PC-9 (cell line): ENCODE results near the gene IGF2R.

Experiments
- EZH2 ChIP-seq: fragments of 200-600 bp; sonication (generic); IDR thresholded peaks from 2 replicates; pipeline ENCODE4 v1.8.0; 2017; ENCODE audit warnings: antibody characterized with exemption, low read depth
- TF ChIP-seq, protein P1 (sequence below): fragments of 200-600 bp; sonication (generic); conservative IDR thresholded peaks from 2 replicates; pipeline ENCODE4 v1.6.1; 2017; ENCODE audit warnings: mixed run types, antibody characterized with exemption, mild to moderate bottlenecking, moderate library complexity

DNA sequence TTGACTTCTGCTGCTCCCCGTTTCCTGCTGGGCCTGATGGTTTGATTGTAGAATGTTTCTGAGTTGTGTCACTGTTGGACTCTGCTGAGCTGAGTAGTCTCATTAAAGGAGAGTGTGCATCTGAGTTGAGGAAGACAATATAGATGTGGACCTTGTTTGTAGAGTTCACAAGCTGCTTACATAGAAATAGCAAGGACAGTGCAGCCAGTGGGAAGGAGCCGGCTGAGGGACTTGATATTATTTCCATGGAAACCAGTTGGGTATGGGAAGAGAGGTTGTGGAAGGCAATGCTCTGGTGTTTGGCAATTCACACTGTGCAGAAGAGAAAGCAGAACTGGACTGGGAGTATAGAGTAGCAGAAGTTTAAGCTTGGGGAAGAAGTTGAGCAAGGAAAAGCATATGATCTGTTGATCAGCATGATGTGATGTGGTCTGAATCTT lies 14.8 kb downstream of the IGF2R start:
- TF ChIP-seq, protein P1, sequence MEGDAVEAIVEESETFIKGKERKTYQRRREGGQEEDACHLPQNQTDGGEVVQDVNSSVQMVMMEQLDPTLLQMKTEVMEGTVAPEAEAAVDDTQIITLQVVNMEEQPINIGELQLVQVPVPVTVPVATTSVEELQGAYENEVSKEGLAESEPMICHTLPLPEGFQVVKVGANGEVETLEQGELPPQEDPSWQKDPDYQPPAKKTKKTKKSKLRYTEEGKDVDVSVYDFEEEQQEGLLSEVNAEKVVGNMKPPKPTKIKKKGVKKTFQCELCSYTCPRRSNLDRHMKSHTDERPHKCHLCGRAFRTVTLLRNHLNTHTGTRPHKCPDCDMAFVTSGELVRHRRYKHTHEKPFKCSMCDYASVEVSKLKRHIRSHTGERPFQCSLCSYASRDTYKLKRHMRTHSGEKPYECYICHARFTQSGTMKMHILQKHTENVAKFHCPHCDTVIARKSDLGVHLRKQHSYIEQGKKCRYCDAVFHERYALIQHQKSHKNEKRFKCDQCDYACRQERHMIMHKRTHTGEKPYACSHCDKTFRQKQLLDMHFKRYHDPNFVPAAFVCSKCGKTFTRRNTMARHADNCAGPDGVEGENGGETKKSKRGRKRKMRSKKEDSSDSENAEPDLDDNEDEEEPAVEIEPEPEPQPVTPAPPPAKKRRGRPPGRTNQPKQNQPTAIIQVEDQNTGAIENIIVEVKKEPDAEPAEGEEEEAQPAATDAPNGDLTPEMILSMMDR: no peak
- no peak for TF ChIP-seq EZH2
